GM18505 (cell line): ENCODE results near the gene CCDC83.

Experiments used
- ATAC-seq: cut with Tn5 transposase; IDR thresholded peaks from one replicate; pipeline ENCODE4 v1.9.1; 2021; ENCODE audit not compliant: unreplicated experiment
- POLR2A ChIP-seq: IDR thresholded peaks from 4 replicates; pipeline ENCODE4 v1.6.1; 2011; ENCODE audit warnings: borderline replicate concordance; ENCODE audit not compliant: insufficient read depth, insufficient read length; ENCODE audit errors: extremely low read depth

The CCDC83 gene

GRCh38 chr11:85886089-85887056 lies 31.2 kb downstream of the CCDC83 start:
- TF ChIP-seq POLR2A: no peak
- no peak for ATAC-seq

DNA sequence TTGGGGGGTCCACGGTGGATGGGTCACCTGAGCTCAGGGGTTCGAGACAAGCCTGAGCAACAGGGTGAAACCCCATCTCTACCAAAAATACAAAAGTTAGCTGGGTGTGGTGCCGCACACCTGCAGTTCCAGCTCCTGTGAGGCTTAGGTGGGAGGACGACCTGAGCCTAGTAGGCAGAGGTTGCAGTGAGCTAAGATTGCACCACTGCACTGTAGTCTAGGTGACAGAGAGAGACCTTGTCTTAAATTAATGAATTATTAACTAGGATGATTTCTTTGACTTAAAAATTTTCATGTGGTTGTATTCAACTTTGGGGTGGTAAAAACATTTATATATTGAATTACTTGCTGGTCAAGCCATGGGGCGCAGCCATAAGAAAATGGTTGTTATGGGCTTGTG lies 33.9 kb downstream of the CCDC83 start:
- no peak for ATAC-seq
- TF ChIP-seq POLR2A: no peak

GRCh38 chr11:85889676-85890579 lies 34.7 kb downstream of the CCDC83 start:
- no peak for TF ChIP-seq POLR2A
- no peak for ATAC-seq

DNA sequence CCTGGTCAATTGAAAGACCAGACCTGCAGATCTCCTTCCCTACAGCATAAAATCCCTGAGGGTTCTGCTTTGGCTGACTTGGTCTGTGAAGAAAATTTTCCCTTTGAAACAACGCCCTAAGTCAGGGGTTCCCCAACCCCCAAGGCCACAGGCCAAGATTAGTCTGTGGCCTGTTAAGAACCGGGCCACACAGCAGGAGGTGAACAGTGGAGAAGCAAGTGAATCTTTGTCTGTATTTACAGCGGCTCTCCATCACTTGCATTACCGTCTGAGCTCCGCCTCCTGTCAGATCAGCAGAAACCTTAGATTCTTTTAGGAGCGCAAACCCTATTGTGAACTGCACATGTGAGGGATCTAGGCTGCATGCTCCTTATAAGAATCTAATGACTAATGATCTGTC lies 38.2 kb downstream of the CCDC83 start:
- TF ChIP-seq POLR2A: no peak
- ATAC-seq: no peak

GRCh38 chr11:85896876-85897275 lies 41.7 kb downstream of the CCDC83 start:
- ATAC-seq: no peak
- no peak for TF ChIP-seq POLR2A

DNA sequence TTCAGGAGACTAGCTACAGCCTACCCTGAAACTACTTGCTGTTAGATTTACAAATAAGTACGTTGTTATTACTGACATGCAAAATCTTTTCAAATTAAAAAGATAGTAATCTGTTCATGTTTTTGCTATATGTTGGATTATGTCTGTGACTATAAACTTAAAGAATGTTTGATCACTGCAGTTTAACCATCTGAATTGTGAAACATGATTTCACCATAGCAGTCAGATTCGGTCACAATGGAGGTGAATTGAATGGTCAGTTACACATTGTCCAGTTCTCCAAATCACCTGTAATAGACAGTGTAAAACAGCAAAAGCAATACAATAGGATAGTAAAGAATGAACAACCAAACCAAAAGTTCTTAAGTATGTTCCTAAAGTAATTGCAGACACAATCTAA lies 43.3 kb downstream of the CCDC83 start:
- ATAC-seq: no peak
- TF ChIP-seq POLR2A: no peak

- TF ChIP-seq POLR2A: no peak
- ATAC-seq: no peak
Observed at GRCh38 chr11:85902353-85902752, 47.2 kb downstream of the CCDC83 start.

GRCh38 chr11:85903406-85903805 lies 48.2 kb downstream of the CCDC83 start:
- ATAC-seq: no peak
- no peak for TF ChIP-seq POLR2A

GRCh38 chr11:85903811-85904210 lies 48.6 kb downstream of the CCDC83 start:
- no peak for TF ChIP-seq POLR2A
- no peak for ATAC-seq

DNA sequence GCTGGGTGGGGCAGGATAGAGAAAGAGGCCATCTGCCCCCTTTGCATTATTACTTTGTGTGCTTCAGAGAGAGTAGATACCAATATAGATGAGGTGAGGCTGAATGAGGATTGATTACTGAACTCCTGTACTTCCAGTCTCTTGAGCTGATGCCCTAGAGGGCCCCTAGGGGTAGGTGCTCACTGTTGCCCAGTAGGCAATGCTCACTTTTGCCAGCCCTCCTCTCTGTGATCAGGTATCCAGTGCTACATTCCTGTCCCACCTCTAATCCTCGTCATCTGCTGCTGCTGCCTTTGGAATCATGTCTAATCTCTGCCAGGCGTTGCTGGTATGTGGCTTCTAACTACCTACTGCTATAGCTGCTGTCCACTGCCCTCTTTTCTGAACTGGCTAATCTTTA lies 57.2 kb downstream of the CCDC83 start:
- TF ChIP-seq POLR2A: no peak
- ATAC-seq: no peak

- no peak for ATAC-seq
- TF ChIP-seq POLR2A: no peak
Observed at GRCh38 chr11:85913513-85913912, 58.3 kb downstream of the CCDC83 start.

- no peak for TF ChIP-seq POLR2A
- ATAC-seq: no peak
Observed at GRCh38 chr11:85914425-85914824, 59.2 kb downstream of the CCDC83 start.
